Measurements from ENCODE around the gene PLRG1. TPM values are rescaled to one million over a fixed set of nuclear protein-coding genes. Genes with fewer than 3 reads are reported as not detected.
A peak's percentile ranks its signal among the peaks of the same experiment; 100 is the strongest.

The PLRG1 gene
- total RNA-seq, 1 donor from 2014 or later = 55.5 TPM

- DNase-seq = no peak
Observed at GRCh38 chr4:154573190-154573870, 23.1 kb upstream of the PLRG1 start.

GRCh38 chr4:154569584-154569983, 19.4 kb upstream of the PLRG1 start:
- DNase-seq = no peak

- no peak for DNase-seq
Observed at GRCh38 chr4:154569028-154569427, 18.8 kb upstream of the PLRG1 start.

- no peak for DNase-seq
Observed at GRCh38 chr4:154566639-154567204, 16.5 kb upstream of the PLRG1 start.

- no peak for DNase-seq
Observed at GRCh38 chr4:154565704-154566103, 15.5 kb upstream of the PLRG1 start.

GRCh38 chr4:154564311-154564710, 14.1 kb upstream of the PLRG1 start:
- no peak for DNase-seq

GRCh38 chr4:154562697-154563254, 12.6 kb upstream of the PLRG1 start, which contains the start of gene FGB:
FGB (plus strand) TSS chr4:154563011; CDS start chr4:154563019, 8 bp downstream.
- no peak for DNase-seq

GRCh38 chr4:154560824-154561231, 10.6 kb upstream of the PLRG1 start:
- no peak for DNase-seq

GRCh38 chr4:154560419-154560801, 10.2 kb upstream of the PLRG1 start:
- no peak for DNase-seq

GRCh38 chr4:154559494-154560418, 9.6 kb upstream of the PLRG1 start:
- DNase-seq = peak; percentile 16

GRCh38 chr4:154559141-154559493, 8.9 kb upstream of the PLRG1 start:
- no peak for DNase-seq

- peak; percentile 87 for DNase-seq
Observed at GRCh38 chr4:154551872-154552686, 1.9 kb upstream of the PLRG1 start.

GRCh38 chr4:154545689-154546088, 4.5 kb downstream of the PLRG1 start:
- no peak for DNase-seq

- no peak for DNase-seq
Observed at GRCh38 chr4:154542271-154542879, 7.8 kb downstream of the PLRG1 start.

- no peak for DNase-seq
Observed at GRCh38 chr4:154534296-154534695, 15.9 kb downstream of the PLRG1 start.

GRCh38 chr4:154529728-154530519, 20.3 kb downstream of the PLRG1 start:
- peak; percentile 49 for DNase-seq

- DNase-seq = no peak
Observed at GRCh38 chr4:154528869-154529268, 21.3 kb downstream of the PLRG1 start.

- DNase-seq = no peak
Observed at GRCh38 chr4:154527308-154527707, 22.9 kb downstream of the PLRG1 start.

GRCh38 chr4:154526151-154526550, 24.0 kb downstream of the PLRG1 start:
- DNase-seq = no peak

- no peak for DNase-seq
Observed at GRCh38 chr4:154521607-154522006, 28.6 kb downstream of the PLRG1 start.

GRCh38 chr4:154519214-154519613, 31.0 kb downstream of the PLRG1 start:
- no peak for DNase-seq
